Endothelial cell of umbilical vein (primary cell): ENCODE measurements around the gene RSPH6A. TPM values are rescaled to one million over a fixed set of nuclear protein-coding genes. Genes with fewer than 3 reads are reported as not detected.

ENCODE experiments used
- BruUV-seq: library from RNA; stranded (reverse); fragments of 400-500 nt; replicated peaks from 2 replicates; lab custom pipeline; 2021; lab: Mats Ljungman, UMichigan
- CTCF ChIA-PET: fragments of 300-600, 350-600 bp; sonication (Branson Sonifier 250); formaldehyde crosslinking; loops from one replicate; lab custom pipeline; 2021; ENCODE audit warnings: antibody characterized with exemption, inconsistent platforms; lab: Charles Lee
- POLR2A ChIA-PET: fragments of 300-600, 350-600 bp; sonication (Branson Sonifier 250); formaldehyde crosslinking; loops from one replicate; lab custom pipeline; 2021; ENCODE audit warnings: antibody characterized with exemption, inconsistent platforms; lab: Charles Lee
- DNase-seq: peaks from one replicate; pipeline ENCODE4 v3.0.0-alpha.2; 2011; ENCODE audit warnings: low read depth, low spot score
- FAIRE-seq: peaks from 2 replicates; lab custom pipeline; 2011; peaks lifted over from hg19 to GRCh38; lab: Jason Lieb, UNC
- H2AFZ ChIP-seq: 2 replicates; pipeline ENCODE4 v1.6.0; 2012; ENCODE audit warnings: low read depth, low read length, control low read depth, inconsistent platforms
- H3K27ac ChIP-seq: 2 replicates; pipeline ENCODE4 v1.5.1; 2011; ENCODE audit warnings: low read depth, mild to moderate bottlenecking, control low read depth, low read length, moderate library complexity; ENCODE audit not compliant: insufficient read depth
- H3K27me3 ChIP-seq, 2 experiments: 2 replicates each; pipeline versions ENCODE4 v1.6.0 to v1.6.1; 2011; ENCODE audit warnings: low read length in 2 of 2, mixed read lengths in 1 of 2; ENCODE audit not compliant: control insufficient read depth in 2 of 2, insufficient read depth in 2 of 2
- H3K36me3 ChIP-seq, 2 experiments: 2 replicates in 1 of 2; 3 replicates in 1 of 2; pipeline ENCODE4 v1.5.1; 2011; ENCODE audit warnings: low read length in 2 of 2, mild to moderate bottlenecking in 1 of 2, moderate library complexity in 1 of 2; ENCODE audit not compliant: control insufficient read depth in 2 of 2, insufficient read depth in 2 of 2; ENCODE audit errors: extremely low read depth in 1 of 2
- H3K4me1 ChIP-seq: 3 replicates; pipeline ENCODE4 v1.5.1; 2011; ENCODE audit warnings: mild to moderate bottlenecking, low read length; ENCODE audit not compliant: control insufficient read depth, insufficient read depth; ENCODE audit errors: extremely low read depth
- H3K4me2 ChIP-seq: 2 replicates; pipeline ENCODE4 v1.6.1; 2011; ENCODE audit warnings: low read length, control low read depth, mixed read lengths; ENCODE audit not compliant: insufficient read depth
- H3K4me3 ChIP-seq, 3 experiments: fragments of 200-600 bp in 1 of 3; sonication (generic), shearing (Covaris generic) in 1 of 3; replicated peaks in 1 of 3; 2 replicates each; pipeline ENCODE4 v1.5.1; 2011 to 2016; ENCODE audit warnings: control low read depth in 3 of 3, low read length in 3 of 3, mild to moderate bottlenecking in 2 of 3, inconsistent platforms in 1 of 3, low read depth in 1 of 3, moderate library complexity in 1 of 3; ENCODE audit not compliant: insufficient read depth in 1 of 3
- H3K79me2 ChIP-seq: 2 replicates; pipeline ENCODE4 v1.6.0; 2012; ENCODE audit warnings: low read length, inconsistent platforms; ENCODE audit not compliant: control insufficient read depth, insufficient read depth
- H3K9ac ChIP-seq: replicated peaks from 2 replicates; pipeline ENCODE3; 2011; ENCODE audit warnings: low read length, control low read depth; ENCODE audit not compliant: insufficient read depth; ENCODE audit errors: extremely low read depth
- H3K9me1 ChIP-seq: replicated peaks from 3 replicates; pipeline ENCODE4 v1.6.0; 2011; ENCODE audit warnings: mild to moderate bottlenecking, low read length; ENCODE audit not compliant: control insufficient read depth, insufficient read depth; ENCODE audit errors: extremely low read depth
- H3K9me3 ChIP-seq: replicated peaks from 2 replicates; pipeline ENCODE4 v1.5.1; 2012; ENCODE audit warnings: low read length, inconsistent platforms; ENCODE audit not compliant: control insufficient read depth, insufficient read depth
- H4K20me1 ChIP-seq: replicated peaks from 2 replicates; pipeline ENCODE3; 2011; ENCODE audit warnings: mild to moderate bottlenecking, low read length; ENCODE audit not compliant: control insufficient read depth, insufficient read depth; ENCODE audit errors: extremely low read depth
- CTCF ChIP-seq, 2 donors: IDR thresholded peaks; 1 replicate in 1 of 2; 2 replicates in 1 of 2; pipeline ENCODE4 v1.5.1; 2011; ENCODE audit warnings: low read length in 2 of 2, mild to moderate bottlenecking in 2 of 2, moderate library complexity in 2 of 2, control low read depth in 1 of 2, inconsistent platforms in 1 of 2, low read depth in 1 of 2; ENCODE audit not compliant: insufficient read depth in 1 of 2; ENCODE audit errors: extremely low read depth in 1 of 2
- EZH2 ChIP-seq: IDR thresholded peaks from 2 replicates; pipeline ENCODE4 v1.6.1; 2012; ENCODE audit warnings: borderline replicate concordance, low read depth, mild to moderate bottlenecking, moderate library complexity, low read length, inconsistent platforms; ENCODE audit not compliant: severe bottlenecking
- FOS ChIP-seq: IDR thresholded peaks from 2 replicates; pipeline ENCODE4 v1.6.1; 2011; ENCODE audit warnings: mild to moderate bottlenecking, low read length, moderate library complexity, borderline replicate concordance; ENCODE audit not compliant: insufficient read depth
- GATA2 ChIP-seq: IDR thresholded peaks from 2 replicates; pipeline ENCODE4 v1.7.0; 2011; ENCODE audit warnings: low read depth, mild to moderate bottlenecking, moderate library complexity, mixed read lengths, low read length; ENCODE audit not compliant: insufficient read length, insufficient read depth
- JUN ChIP-seq: IDR thresholded peaks from 2 replicates; pipeline ENCODE4 v1.6.1; 2011; ENCODE audit warnings: borderline replicate concordance, low read depth; ENCODE audit not compliant: insufficient read length, insufficient read depth
- MYC ChIP-seq: IDR thresholded peaks from one replicate; pipeline ENCODE4 v1.6.1; 2011; ENCODE audit warnings: mild to moderate bottlenecking, low read depth, low read length
- POLR2A ChIP-seq: IDR thresholded peaks from 2 replicates; pipeline ENCODE4 v1.6.1; 2012; ENCODE audit warnings: low read depth, mild to moderate bottlenecking, control low read depth, low read length
- POLR2AphosphoS5 ChIP-seq: IDR thresholded peaks from 2 replicates; pipeline ENCODE4 v1.6.1; 2012; ENCODE audit warnings: low read depth, mild to moderate bottlenecking, control low read depth, low read length, moderate library complexity; ENCODE audit not compliant: insufficient read depth
- dilution Hi-C: fragments of 300-500 bp; cut with MboI; formaldehyde crosslinking; loops from one replicate; pipeline ENCODE4 v1.15.0; 2019; ENCODE audit warnings: low sequenced_read_pairs; ENCODE audit not compliant: extremely low pct_ligation_motif_present
- intact Hi-C: fragments of 100-400 bp; cut with micrococcal nuclease; formaldehyde crosslinking; loops from one replicate; pipeline ENCODE4 v1.10.0; 2022
- polyA plus RNA-seq, 4 experiments: library from polyadenylated mRNA; depleted of rRNA in 3 of 4; stranded (reverse) in 3 of 4; unstranded in 1 of 4; fragments of >200 nt; gene quantifications; 2 replicates each; pipeline versions ENCODE4 v1.2.1 to v1.2.3, GENCODE V29; 2011 to 2012; ENCODE audit warnings: missing spikeins in 1 of 4
- total RNA-seq: library from RNA; stranded (reverse); gene quantifications from 2 replicates; pipeline ENCODE4 v1.2.3, GENCODE V29; 2021
- TF ChIP-seq, protein P1 (sequence below): IDR thresholded peaks from 2 replicates; pipeline ENCODE4 v1.6.1; 2011; ENCODE audit not compliant: insufficient read depth, insufficient read length

The RSPH6A gene
- total and polyA plus RNA-seq, 2 donors (not counting 3 experiments of a cell fraction or from before 2014, with no cell fraction given): 0.03 to 0.62 TPM

DNA sequence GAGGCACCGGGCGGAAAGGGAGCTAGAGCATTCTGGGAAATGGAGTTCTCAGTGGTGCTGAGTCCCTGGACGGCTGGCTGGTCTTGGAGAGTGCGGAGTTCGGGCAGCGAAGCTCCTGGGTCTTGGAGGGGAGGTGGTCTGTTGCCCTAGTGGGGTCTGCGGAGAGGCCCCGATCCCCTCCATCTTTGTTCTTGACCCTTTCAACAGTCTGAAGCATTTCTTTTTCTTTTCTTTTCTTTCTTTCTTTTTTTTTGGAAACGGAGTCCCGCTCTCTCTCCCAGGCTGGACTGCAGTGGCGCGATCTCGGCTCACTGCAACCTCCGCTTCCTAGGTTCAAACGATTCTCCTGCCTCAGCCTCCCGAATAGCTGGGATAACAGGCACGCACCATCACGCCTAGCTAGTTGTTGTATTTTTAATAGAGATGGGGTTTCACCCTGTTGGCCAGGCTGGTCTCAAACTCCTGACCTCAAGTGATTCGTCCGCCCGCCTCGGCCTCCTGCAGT, 48.3 kb upstream of the RSPH6A start:
- no TSS peak for BruUV-seq
- no peak for TF ChIP-seq JUN
- TF ChIP-seq CTCF (IDR thresholded peaks at IDR 0.05; ENCODE audit: extremely low read depth in 1 of 2, insufficient read depth in 1 of 2, low read depth in 1 of 2, low read length in 2 of 2): no peak
- TF ChIP-seq EZH2: no peak
- no peak for TF ChIP-seq FOS
- no peak for TF ChIP-seq GATA2
- TF ChIP-seq POLR2AphosphoS5: no peak
- no peak for TF ChIP-seq MYC
- no peak for TF ChIP-seq POLR2A
- TF ChIP-seq, protein P1, sequence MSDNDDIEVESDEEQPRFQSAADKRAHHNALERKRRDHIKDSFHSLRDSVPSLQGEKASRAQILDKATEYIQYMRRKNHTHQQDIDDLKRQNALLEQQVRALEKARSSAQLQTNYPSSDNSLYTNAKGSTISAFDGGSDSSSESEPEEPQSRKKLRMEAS: no peak
- intact Hi-C loops (loop anchor here (1.0 kb wide), 2 partner anchors 20 to 46 kb away; no protein-coding TSS in a partner anchor), dilution Hi-C loops (no loop called here)
- H4K20me1 ChIP-seq: no peaks in the 10 kb centered on the region
- FAIRE-seq (no peak), DNase-seq (no peak)
- peak overlapping the region; percentile 64 for H3K4me2 ChIP-seq
- H2AFZ ChIP-seq: peak overlapping the region; percentile 62
- CTCF ChIA-PET: interaction anchor here (0.8 to 2.6 kb wide), 15 partner anchors 13 to 215 kb away, joined by 3 to 24 read pairs (median 4); partner anchors contain the start of genes IRF2BP1 and SIX5
- H3K27me3 ChIP-seq: peaks cover 22 to 23% of the 10 kb centered on the region in 2 experiments
- H3K36me3 ChIP-seq: peaks cover 2 to 4% of the 10 kb centered on the region in 2 experiments
- H3K4me3 ChIP-seq: peak overlapping the region in 2 of 3 experiments; percentile 16 to 31
- peaks cover 4% of the 10 kb centered on the region for H3K4me1 ChIP-seq
- POLR2A ChIA-PET: interaction anchor here (0.7 to 0.9 kb wide), 2 partner anchors 93 to 94 kb away, joined by 3 to 7 read pairs; partner anchors contain the start of gene SIX5
- no peak overlapping the region for H3K9ac ChIP-seq
- no peaks in the 10 kb centered on the region for H3K9me1 ChIP-seq
- peaks cover 29% of the 10 kb centered on the region for H3K79me2 ChIP-seq
- no peaks in the 10 kb centered on the region for H3K9me3 ChIP-seq
- no peak overlapping the region for H3K27ac ChIP-seq
